ENCODE measurements around the gene TGM1.

DNA sequence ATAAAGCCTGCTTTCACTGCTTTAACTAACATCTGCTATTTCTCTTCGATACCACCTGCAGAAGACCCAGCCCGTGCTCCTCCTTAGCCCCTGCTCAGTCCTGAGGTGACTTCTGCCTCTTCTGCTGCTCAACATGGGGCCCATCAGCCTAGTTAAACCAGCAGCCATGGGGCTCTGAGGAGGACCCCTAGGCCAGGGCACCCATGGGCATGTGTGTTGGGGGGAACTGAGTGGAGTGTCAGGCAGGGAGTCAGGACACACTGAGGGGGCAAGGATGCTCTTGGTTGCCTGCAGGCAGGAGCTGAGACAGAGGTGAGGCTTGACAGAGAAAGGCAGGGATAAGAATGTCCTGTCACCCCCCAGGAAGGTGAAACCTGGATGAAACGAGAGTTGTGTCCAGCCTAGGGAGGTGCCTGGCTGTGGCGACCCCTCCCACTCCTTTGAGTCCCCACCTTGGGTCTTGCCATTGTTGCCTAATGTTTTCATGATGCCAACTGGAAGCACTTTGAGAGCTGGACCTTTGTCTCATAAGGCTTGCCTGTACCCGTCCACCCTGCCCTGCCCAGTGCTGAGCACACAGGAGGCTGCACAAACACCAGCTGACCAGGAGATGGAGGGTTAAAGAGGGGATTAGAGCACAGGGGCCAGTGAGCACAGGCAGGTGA is 21.0 kb upstream of the TGM1 start:
- TF ChIP-seq, protein P1, sequence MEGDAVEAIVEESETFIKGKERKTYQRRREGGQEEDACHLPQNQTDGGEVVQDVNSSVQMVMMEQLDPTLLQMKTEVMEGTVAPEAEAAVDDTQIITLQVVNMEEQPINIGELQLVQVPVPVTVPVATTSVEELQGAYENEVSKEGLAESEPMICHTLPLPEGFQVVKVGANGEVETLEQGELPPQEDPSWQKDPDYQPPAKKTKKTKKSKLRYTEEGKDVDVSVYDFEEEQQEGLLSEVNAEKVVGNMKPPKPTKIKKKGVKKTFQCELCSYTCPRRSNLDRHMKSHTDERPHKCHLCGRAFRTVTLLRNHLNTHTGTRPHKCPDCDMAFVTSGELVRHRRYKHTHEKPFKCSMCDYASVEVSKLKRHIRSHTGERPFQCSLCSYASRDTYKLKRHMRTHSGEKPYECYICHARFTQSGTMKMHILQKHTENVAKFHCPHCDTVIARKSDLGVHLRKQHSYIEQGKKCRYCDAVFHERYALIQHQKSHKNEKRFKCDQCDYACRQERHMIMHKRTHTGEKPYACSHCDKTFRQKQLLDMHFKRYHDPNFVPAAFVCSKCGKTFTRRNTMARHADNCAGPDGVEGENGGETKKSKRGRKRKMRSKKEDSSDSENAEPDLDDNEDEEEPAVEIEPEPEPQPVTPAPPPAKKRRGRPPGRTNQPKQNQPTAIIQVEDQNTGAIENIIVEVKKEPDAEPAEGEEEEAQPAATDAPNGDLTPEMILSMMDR (IDR thresholded peaks at IDR 0.05) = no peak
- TF ChIP-seq POLR2AphosphoS5 (IDR thresholded peaks at IDR 0.05; ENCODE audit: low read depth, low read length) (no peak), NFIC (IDR thresholded peaks at IDR 0.05; ENCODE audit: borderline replicate concordance) (no peak), GATA2 (CRISPR knock-in tag; IDR thresholded peaks at IDR 0.05) (no peak), EZH2phosphoT487 (IDR thresholded peaks at IDR 0.05; ENCODE audit: borderline replicate concordance, low read depth) (no peak), TAF1 (IDR thresholded peaks at IDR 0.05; ENCODE audit: borderline replicate concordance, low read depth, low read length) (no peak), JUND (IDR thresholded peaks at IDR 0.05) (no peak), EP300 (IDR thresholded peaks at IDR 0.05; ENCODE audit: borderline replicate concordance in 1 of 2, low read depth in 1 of 2, low read length in 1 of 2) (no peak)
- TF ChIP-seq, protein P2, sequence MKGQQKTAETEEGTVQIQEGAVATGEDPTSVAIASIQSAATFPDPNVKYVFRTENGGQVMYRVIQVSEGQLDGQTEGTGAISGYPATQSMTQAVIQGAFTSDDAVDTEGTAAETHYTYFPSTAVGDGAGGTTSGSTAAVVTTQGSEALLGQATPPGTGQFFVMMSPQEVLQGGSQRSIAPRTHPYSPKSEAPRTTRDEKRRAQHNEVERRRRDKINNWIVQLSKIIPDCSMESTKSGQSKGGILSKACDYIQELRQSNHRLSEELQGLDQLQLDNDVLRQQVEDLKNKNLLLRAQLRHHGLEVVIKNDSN (IDR thresholded peaks at IDR 0.05; ENCODE audit: borderline replicate concordance, low read depth) = no peak
- TF ChIP-seq, protein P3, sequence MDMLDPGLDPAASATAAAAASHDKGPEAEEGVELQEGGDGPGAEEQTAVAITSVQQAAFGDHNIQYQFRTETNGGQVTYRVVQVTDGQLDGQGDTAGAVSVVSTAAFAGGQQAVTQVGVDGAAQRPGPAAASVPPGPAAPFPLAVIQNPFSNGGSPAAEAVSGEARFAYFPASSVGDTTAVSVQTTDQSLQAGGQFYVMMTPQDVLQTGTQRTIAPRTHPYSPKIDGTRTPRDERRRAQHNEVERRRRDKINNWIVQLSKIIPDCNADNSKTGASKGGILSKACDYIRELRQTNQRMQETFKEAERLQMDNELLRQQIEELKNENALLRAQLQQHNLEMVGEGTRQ (IDR thresholded peaks at IDR 0.05; ENCODE audit: borderline replicate concordance, low read depth, low read length) = no peak

Data from SK-N-SH (cell line).